ENCODE measurements around the gene GGT5.
"Not testable (repeated sequence)": the region's sequence is repeated elsewhere in the genome, so short reads cannot be mapped to it uniquely, and the experiment has no call there.

GRCh38 chr22:24249413-24249812 lies 4.5 kb upstream of the GGT5 start:
- TF ChIP-seq CTCF, POLR2A (IDR thresholded peaks at IDR 0.05): not testable (repeated sequence)

Measured in right lobe of liver (tissue), 4 donors.